PC-9 (cell line): ENCODE data around the gene ARL2BP.

Experiments
- EZH2 ChIP-seq: fragments of 200-600 bp; sonication (generic); IDR thresholded peaks from 2 replicates; pipeline ENCODE4 v1.8.0; 2017; ENCODE audit warnings: antibody characterized with exemption, low read depth
- TF ChIP-seq, protein P1 (sequence below): fragments of 200-600 bp; sonication (generic); conservative IDR thresholded peaks from 2 replicates; pipeline ENCODE4 v1.6.1; 2017; ENCODE audit warnings: mixed run types, antibody characterized with exemption, mild to moderate bottlenecking, moderate library complexity

- TF ChIP-seq, protein P1, sequence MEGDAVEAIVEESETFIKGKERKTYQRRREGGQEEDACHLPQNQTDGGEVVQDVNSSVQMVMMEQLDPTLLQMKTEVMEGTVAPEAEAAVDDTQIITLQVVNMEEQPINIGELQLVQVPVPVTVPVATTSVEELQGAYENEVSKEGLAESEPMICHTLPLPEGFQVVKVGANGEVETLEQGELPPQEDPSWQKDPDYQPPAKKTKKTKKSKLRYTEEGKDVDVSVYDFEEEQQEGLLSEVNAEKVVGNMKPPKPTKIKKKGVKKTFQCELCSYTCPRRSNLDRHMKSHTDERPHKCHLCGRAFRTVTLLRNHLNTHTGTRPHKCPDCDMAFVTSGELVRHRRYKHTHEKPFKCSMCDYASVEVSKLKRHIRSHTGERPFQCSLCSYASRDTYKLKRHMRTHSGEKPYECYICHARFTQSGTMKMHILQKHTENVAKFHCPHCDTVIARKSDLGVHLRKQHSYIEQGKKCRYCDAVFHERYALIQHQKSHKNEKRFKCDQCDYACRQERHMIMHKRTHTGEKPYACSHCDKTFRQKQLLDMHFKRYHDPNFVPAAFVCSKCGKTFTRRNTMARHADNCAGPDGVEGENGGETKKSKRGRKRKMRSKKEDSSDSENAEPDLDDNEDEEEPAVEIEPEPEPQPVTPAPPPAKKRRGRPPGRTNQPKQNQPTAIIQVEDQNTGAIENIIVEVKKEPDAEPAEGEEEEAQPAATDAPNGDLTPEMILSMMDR = no peak
- TF ChIP-seq EZH2 = no peak
Observed at GRCh38 chr16:57213462-57213861, 31.6 kb upstream of the ARL2BP start.
